DLD1 (cell line): ENCODE results near the gene SH3BP5L.
"Not testable (repeated sequence)": the region's sequence is repeated elsewhere in the genome, so short reads cannot be mapped to it uniquely, and the experiment has no call there.

Experiments
- in situ Hi-C: cut with HindIII; loops from 2 replicates; pipeline ENCODE4 v1.10.0; 2017; ENCODE audit warnings: low sequenced_read_pairs

The SH3BP5L gene

DNA sequence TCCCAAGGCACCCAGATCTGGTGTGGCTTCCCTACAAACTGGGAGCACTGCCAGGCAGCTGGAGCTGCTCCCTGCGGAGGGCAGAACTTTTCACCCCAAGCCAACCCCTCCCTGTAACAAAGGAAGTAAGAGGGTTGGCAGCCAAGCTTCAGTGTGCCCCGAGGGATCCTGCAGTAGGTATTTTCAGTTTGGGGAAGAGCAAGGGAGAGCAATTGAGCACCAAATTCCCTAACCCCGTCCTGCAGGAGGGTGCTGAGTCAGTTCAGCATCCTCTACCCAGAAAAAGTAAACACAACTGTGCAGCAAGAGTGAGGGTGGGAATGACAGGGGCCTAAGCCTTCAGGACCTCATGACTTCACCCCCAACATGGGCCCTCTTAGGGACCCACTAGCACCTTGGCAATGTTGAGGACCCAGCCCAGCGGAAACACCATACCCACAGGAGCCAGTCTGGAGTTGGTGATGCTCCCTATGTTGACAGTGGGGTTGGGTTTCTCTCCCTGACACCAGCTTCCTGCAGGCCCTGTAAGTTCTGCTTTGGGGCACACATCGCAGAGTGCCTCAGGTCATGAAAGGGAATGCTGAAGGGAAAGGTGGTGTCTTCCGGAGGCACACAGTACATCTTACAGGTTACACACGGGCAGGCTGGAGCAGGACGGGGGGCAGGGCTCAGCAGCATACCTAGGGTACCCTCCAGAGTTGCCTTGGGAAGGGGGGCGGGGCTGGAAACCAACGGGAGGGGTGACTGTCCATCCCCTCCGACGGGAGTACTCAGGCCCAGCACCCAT lies 14.8 kb downstream of the SH3BP5L start:
- in situ Hi-C loops = no loop called here

GRCh38 chr1:248810000-248810726 lies 15.6 kb downstream of the SH3BP5L start:
- in situ Hi-C loops = no loop called here

- in situ Hi-C loops = no loop called here
Measured at GRCh38 chr1:248808876-248809275, 16.8 kb downstream of the SH3BP5L start.

GRCh38 chr1:248807067-248807737 lies 18.5 kb downstream of the SH3BP5L start:
- in situ Hi-C loops = no loop called here

- in situ Hi-C loops = no loop called here
Measured at GRCh38 chr1:248805876-248806275, 19.8 kb downstream of the SH3BP5L start.

DNA sequence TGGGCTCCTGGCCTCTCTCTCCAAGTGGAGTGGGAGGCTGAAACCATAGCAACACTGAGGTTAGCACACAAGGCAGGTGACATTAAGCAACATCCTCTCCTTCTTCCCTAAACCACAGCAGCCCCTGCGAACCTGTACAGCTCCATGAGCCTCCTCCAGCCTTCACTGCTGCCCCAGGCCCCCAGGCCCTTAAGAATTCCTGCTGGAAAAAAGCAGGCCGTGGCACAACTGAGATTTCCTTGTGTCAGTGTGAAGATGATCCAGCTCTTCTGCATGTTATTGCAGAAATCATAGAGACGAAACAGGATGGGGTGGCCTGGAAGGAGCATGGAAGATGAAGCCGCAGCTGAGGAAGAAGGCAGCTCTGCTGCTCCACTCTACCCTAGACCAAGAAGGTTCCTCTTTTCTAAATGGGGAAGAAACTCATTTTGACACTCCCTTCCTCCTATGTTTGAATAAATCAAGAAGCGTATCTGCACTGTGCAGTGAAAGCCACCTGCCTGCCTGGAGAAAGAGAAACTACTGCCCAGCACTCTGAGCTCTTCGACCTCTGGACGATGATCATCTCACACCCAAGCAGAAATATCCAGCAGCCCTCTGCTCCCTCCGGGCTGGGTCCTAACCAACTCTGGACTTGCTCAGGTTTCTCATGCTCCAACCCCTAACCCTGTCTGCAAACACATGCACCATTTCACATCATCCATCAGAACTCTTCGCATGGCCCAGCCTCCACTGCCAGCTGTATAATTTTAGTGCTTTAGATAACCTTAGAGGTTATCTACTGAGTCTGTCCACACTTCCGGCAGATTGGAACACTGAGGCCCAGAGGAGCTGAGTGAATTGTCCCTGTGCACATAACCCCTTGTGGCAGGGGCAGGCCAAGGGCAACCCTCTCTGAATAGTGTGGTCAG lies 20.7 kb downstream of the SH3BP5L start:
- in situ Hi-C loops = no loop called here

DNA sequence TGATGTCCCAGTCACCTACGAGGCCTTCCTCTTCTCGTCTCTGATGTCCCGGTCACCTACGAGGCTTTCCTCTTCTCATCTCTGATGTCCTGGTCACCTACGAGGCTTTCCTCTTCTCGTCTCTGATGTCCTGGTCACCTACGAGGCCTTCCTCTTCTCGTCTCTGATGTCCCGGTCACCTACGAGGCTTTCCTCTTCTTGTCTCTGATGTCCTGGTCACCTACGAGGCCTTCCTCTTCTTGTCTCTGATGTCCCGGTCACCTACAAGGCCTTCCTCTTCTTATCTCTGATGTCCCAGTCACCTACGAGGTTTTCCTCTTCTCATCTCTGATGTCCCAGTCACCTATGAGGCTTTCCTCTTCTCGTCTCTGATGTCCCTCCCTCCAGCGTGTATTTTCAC lies 22.2 kb downstream of the SH3BP5L start:
- in situ Hi-C loops = not testable (repeated sequence)

DNA sequence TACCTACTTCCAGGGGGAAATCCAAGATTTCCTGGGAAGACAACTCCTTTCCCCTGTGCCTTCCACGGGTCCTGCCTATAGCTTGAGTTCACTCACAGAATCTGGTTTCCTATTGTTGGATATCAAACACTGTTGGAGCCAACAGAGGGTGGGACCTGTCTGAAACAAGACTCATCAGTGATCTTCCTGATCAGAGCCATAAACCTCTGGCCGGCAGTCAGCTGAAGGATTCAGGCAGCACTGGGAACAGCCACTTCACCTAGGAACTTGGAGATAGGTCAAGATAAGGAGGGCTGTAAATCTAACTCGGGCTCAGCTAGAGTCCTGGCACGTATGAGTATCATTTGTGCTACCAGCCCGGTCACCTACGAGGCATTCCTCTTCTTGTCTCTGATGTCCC lies 23.3 kb downstream of the SH3BP5L start:
- in situ Hi-C loops = no loop called here

- in situ Hi-C loops = no loop called here
Measured at GRCh38 chr1:248800459-248800858, 25.3 kb downstream of the SH3BP5L start.

GRCh38 chr1:248798791-248799190 lies 26.9 kb downstream of the SH3BP5L start:
- in situ Hi-C loops = no loop called here

- in situ Hi-C loops = not testable (repeated sequence)
Measured at GRCh38 chr1:248794663-248795062, 31.1 kb downstream of the SH3BP5L start.

- in situ Hi-C loops = no loop called here
Measured at GRCh38 chr1:248793592-248793991, 32.1 kb downstream of the SH3BP5L start.

DNA sequence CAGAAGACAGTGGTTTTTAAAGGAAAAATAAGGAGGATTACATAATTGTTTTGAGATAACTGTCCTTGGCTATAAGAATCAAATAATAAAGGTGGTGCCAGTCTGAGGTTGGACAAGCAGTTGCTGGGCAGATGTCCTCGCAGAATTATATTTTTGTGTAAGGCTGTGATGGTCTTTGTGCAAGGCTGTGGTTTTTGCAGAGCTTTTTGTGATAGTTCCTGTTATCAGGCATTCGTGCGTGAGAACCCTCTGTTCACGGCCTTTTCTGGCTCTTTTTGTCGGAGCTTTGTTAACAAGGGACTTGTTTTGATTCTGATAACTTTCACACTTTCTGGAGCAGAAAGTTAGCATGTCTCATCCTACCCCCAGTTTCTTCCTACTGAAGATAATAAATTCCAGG lies 33.4 kb downstream of the SH3BP5L start:
- in situ Hi-C loops = no loop called here

- in situ Hi-C loops = no loop called here
Measured at GRCh38 chr1:248791010-248791409, 34.7 kb downstream of the SH3BP5L start.

GRCh38 chr1:248790456-248790855 lies 35.3 kb downstream of the SH3BP5L start:
- in situ Hi-C loops = no loop called here

- in situ Hi-C loops = not testable (repeated sequence)
Measured at GRCh38 chr1:248789337-248789736, 36.4 kb downstream of the SH3BP5L start.

GRCh38 chr1:248788327-248788726 lies 37.4 kb downstream of the SH3BP5L start:
- in situ Hi-C loops = no loop called here

- in situ Hi-C loops = no loop called here
Measured at GRCh38 chr1:248787430-248787829, 38.3 kb downstream of the SH3BP5L start.

DNA sequence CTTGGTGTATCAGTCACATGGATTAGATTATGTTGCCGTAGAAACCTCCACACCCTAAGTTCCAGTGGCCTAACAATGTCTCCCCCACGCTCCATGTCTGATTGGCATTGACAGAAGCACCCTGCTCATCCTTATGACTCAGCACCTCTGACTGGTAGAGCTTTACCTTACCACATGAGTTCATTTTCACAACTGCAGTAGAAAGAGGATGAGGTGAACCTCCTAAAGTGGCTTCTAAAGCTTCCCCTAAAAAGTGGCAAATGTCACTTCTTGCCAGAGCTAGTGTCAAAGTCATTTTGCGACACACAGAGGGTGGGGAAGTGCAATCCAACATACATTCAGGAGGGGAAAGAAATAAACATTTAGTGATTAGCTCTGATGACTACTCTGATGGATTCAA lies 39.6 kb downstream of the SH3BP5L start:
- in situ Hi-C loops = no loop called here

DNA sequence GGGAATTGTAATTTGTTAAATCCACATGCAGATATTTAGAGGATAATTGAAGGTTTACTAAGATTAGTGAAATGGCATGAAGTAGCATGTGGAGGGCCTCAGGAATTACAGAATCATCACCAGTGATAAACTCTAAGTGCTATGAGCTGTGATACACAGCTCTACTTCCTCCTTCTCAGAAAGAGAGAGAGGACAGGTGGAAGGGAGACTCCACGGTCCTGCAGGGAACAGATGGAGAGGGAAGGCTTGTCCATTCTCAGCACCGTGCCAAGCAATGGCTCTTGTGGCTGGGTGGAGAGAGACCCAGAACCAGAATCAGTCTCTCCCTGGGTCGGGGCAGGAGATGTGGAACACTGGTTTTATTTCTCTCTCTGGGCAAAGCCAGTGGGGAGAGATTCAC lies 42.3 kb downstream of the SH3BP5L start:
- in situ Hi-C loops = no loop called here
